Measurements from ENCODE around the gene UROS. TPM values are rescaled to one million over a fixed set of nuclear protein-coding genes. Genes with fewer than 3 reads are reported as not detected.

UROS gene
- total RNA-seq, 1 donor from 2014 or later = 49.7 TPM

DNA sequence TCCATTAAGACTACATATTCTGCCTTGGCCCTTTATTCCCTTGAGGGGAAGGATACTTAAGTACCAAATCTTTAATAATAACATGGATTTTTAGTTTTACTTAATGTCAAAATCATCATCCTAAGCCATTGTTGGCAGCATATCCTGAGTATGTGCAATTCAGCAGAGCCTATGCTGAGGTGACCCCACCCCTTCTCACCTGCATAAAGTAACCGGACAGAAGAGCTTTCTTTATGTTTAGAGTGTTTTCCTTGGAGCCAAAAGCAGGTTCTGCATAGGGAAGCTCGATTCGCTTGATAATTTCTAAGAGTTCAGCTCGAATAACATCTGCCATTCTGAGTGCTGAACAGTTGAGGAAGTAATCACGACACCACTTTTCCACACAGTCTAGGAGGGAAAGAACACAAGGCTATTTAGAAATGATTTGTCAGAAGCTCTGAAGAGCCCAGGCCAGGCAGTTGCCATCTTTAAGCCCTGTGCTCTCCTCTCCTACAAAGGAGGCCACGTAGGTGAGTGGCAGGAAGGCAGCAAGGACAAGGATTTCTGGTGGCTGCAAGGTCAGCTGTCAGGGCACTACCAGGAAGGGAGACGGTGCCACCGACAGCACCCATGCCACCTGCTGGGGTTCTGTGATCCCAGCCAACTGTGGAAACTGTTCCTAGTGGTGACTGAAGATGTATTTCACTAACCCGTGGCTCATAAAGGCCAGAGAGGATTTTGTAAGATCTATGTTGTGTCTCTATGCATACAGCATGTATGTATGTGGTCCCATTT lies 15.9 kb upstream of the UROS start:
- intact Hi-C loops (cut with micrococcal nuclease) = no loop called here

DNA sequence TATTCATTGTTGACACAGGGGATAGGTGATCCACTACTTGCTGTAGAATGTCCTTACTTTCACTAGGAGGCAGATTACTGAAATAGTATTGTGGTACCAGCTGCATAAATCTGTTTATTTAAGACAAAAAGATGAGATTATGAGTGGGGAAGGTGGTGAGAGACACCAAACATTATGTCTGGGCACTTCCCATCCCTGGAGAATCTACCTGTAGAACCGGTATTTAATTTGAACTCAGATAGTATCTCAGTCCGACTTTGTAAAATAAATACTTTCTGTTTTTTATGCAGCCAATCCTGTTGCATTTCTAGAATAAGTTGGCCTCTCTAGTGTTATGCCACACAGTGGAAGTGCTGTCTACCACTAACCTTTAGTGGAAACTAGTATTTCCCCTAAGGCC lies 13.7 kb upstream of the UROS start:
- intact Hi-C loops (cut with micrococcal nuclease) = no loop called here

DNA sequence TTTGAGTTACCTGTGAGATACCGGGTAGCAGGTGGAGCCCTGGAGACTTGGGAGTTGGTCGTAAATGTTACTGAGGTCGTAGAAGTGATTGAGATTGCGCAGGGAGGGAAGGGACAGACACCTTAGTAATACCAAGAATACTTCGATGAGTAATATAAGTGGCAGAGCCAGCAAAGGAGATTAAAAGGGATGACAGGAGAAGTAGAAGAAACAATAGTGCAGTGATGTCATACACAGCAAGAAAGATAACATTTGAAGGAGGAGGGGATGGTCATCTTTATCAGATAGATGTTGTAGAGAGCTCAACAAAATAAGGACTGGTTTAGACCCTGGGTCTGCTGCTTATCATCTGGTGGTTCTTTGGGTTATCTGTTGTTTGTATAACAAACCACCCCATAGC lies 5.3 kb upstream of the UROS start:
- intact Hi-C loops (cut with micrococcal nuclease) = no loop called here

GRCh38 chr10:125827133-125827532 lies 4.1 kb upstream of the UROS start:
- intact Hi-C loops (cut with micrococcal nuclease) = no loop called here

DNA sequence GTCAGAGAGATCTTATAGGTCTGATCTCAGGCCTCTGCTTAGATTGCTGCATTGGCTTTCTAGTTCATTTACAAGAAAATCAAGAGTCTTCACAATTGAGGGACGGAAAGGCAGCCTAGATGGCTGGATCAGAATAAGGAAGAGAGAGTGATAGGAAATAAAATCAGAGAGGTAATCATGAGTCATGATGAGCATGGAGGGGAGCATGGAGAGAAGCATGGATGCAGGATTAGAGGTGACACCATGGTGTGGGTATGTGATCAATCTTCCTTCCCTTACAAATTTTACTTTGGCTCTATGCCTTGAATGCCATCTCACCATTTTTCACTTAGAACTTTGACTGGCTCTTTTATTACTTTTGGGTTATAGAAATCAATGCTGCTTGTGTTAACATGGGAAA lies 1.7 kb upstream of the UROS start:
- intact Hi-C loops (cut with micrococcal nuclease) = no loop called here

- intact Hi-C loops (cut with micrococcal nuclease) = loop anchor here (1.0 to 2.0 kb wide), 4 partner anchors 73 to 1023 kb away; partner anchors contain the start of genes ABRAXAS2, EDRF1 and FANK1
These were observed 699 bp upstream of the UROS start for GRCh38 chr10:125823663-125824251.

- intact Hi-C loops (cut with micrococcal nuclease) = no loop called here
These were observed 2.4 kb downstream of the UROS start for GRCh38 chr10:125820701-125821100.

- intact Hi-C loops (cut with micrococcal nuclease) = no loop called here
These were observed 5.6 kb downstream of the UROS start for GRCh38 chr10:125817337-125817946.

- intact Hi-C loops (cut with micrococcal nuclease) = no loop called here
These were observed 6.5 kb downstream of the UROS start for GRCh38 chr10:125816548-125816947.

- intact Hi-C loops (cut with micrococcal nuclease) = no loop called here
These were observed 7.3 kb downstream of the UROS start for GRCh38 chr10:125815764-125816163.

- intact Hi-C loops (cut with micrococcal nuclease) = no loop called here
These were observed 10.8 kb downstream of the UROS start for GRCh38 chr10:125812128-125812750.

GRCh38 chr10:125811251-125811650 lies 11.8 kb downstream of the UROS start:
- intact Hi-C loops (cut with micrococcal nuclease) = no loop called here

GRCh38 chr10:125808047-125808446 lies 15.0 kb downstream of the UROS start:
- intact Hi-C loops (cut with micrococcal nuclease) = no loop called here

DNA sequence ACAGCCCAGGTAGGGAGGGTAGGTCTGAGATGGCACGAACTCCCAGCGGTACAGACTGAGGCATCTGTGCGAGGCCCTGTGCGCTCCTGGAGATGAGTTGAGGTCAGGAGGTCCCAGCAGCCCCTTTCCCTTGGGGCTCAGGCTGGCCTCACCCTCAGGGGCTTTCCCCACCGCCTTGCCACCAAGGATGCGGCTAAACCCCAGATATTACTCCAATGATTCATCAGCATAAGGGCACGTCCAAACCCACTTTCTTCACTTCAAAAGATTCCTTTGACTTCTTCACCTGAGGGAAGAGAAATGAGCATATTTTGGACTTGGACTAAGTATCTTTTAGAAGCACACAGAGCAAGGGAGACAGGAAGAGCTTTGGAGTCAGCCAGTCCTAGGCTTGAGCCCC lies 20.3 kb downstream of the UROS start:
- intact Hi-C loops (cut with micrococcal nuclease) = no loop called here

GRCh38 chr10:125802131-125802530 lies 20.9 kb downstream of the UROS start:
- intact Hi-C loops (cut with micrococcal nuclease) = no loop called here

GRCh38 chr10:125801574-125801973 lies 21.5 kb downstream of the UROS start:
- intact Hi-C loops (cut with micrococcal nuclease) = no loop called here

GRCh38 chr10:125799451-125800182 lies 23.4 kb downstream of the UROS start:
- intact Hi-C loops (cut with micrococcal nuclease) = no loop called here

DNA sequence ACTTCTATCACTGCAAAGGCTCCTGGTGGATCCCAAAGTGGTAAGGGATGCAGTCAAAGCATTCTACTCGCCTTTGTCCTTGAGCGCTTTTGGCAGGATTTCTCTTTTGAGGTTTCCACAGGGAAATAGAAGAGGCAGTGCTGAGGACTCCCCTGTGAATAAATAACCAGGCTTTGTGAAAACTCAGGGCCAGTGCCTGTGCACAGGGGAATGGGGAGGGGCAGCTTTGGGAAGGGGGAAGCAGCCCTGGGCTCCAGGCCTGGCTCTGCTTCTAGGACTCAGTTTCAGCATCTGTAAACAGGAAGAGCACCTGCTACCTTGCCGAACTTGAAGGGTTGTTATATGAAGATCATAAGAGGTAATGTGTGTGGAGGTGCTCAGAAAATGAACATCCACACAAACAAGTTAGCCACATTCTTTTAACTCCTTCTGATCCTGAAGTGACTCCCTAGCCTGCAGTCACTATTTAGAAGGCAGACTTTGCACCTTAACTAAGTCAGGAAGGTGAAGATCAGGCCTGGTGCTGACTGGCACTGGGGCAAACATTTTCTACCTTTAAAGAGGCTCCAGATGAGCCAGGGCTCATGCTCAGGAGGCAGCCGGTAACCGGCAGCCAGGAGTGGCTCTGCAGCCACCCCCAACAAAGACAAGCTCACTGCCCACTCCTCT lies 24.9 kb downstream of the UROS start:
- intact Hi-C loops (cut with micrococcal nuclease) = no loop called here

GRCh38 chr10:125797424-125797823 lies 25.6 kb downstream of the UROS start:
- intact Hi-C loops (cut with micrococcal nuclease) = no loop called here

- intact Hi-C loops (cut with micrococcal nuclease) = no loop called here
These were observed 27.3 kb downstream of the UROS start for GRCh38 chr10:125795637-125796190.

GRCh38 chr10:125795128-125795527 lies 27.9 kb downstream of the UROS start:
- intact Hi-C loops (cut with micrococcal nuclease) = no loop called here

Data from T-helper 2 cell treated with Interferon-gamma antibody and Interleukin-4, amounts not matched to agents 100 ng/mL and 5 ng/mL, for 36 hours (primary cell).